ENCODE measurements around the gene TMEM192.

DNA sequence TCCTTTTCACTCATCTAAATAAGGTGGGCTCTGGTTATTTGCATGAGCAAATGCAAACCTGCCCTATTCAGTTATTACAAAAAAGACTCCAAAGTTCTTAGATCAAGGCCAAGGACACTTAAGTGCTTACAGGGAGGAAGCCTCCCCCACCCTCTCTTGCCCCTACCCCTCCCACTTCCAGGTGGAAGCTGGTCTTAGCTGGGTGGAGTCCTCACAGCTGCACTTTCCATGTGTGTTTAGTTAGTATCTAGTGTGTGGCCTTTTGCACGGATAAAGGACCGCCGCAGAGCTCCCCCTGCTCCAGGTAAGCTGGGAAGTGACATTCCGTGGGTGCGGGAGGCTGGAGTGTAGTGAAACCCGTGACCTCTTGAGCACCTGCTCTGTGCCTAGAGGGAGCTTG, 59.0 kb downstream of the TMEM192 start, which contains the start of gene TRIM75:
- TF ChIP-seq, protein P1, sequence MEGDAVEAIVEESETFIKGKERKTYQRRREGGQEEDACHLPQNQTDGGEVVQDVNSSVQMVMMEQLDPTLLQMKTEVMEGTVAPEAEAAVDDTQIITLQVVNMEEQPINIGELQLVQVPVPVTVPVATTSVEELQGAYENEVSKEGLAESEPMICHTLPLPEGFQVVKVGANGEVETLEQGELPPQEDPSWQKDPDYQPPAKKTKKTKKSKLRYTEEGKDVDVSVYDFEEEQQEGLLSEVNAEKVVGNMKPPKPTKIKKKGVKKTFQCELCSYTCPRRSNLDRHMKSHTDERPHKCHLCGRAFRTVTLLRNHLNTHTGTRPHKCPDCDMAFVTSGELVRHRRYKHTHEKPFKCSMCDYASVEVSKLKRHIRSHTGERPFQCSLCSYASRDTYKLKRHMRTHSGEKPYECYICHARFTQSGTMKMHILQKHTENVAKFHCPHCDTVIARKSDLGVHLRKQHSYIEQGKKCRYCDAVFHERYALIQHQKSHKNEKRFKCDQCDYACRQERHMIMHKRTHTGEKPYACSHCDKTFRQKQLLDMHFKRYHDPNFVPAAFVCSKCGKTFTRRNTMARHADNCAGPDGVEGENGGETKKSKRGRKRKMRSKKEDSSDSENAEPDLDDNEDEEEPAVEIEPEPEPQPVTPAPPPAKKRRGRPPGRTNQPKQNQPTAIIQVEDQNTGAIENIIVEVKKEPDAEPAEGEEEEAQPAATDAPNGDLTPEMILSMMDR (IDR thresholded peaks at IDR 0.05; ENCODE audit: low read depth, low read length) = no peak
- no peak for TF ChIP-seq EZH2phosphoT487 (IDR thresholded peaks at IDR 0.05; ENCODE audit: low read depth)

Measured in OCI-LY3 (cell line).